Kidney glomerular epithelial cell (primary cell): ENCODE data around the gene PNMA6E.

Source experiments
- DNase-seq: peaks from one replicate; lab custom pipeline; 2025; lab: John Stamatoyannopoulos, UW

The PNMA6E gene

GRCh38 chrX:153384390-153384789 is 16.8 kb downstream of the PNMA6E start:
- no peak for DNase-seq

DNA sequence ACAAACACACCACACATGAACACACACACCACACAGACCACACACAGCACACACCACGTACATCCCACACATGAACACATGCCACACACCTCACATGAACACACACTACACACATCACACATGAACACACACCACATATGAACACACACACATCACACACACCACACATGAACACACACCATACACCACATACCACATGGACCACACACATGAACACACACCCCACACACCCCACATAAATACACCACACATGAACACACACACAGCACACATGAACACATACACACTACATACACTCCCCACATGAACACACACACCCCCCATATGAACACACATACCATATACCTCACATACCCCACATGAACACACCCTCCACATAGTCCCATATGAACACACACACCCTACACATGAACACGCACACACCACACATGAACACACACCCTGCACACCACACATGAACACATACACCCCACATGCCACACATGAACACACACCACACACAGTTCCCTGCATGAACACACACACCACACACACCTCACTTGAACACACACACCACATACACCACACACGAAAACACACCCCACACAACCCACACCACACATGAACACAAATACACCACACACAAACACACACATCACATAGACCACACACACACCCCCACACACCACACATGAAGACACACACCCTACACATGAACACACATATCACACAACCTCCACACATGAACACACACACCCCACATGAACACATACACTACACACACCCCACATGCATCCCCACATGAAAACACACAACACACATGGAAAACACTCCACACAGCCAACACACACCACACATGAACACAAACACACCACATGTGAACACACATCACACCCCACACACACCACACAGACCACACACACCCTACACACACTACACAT is 18.3 kb downstream of the PNMA6E start:
- DNase-seq = no peak

- peak; percentile 5 for DNase-seq
These were observed 19.2 kb downstream of the PNMA6E start for GRCh38 chrX:153381684-153382532.

DNA sequence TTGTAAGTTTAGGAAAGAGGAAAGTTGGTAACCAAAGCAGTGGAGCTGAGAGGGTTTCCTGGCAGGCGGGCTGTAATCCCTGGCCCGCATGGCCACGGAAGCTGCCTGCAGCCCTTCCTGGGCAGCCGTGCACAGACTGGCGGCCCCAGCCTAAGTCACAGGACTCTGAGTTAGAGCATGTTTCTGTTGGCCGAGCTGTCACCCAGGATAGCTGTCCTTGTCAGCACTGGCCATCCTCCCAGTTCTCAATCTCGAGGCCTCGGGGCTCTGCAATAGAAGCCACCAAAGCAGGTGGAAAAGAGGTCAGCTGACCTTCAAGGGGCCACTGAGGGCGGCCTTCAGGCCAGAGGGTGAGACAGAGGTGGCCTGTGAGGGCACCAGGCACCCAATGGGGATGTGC is 20.5 kb downstream of the PNMA6E start:
- no peak for DNase-seq

DNA sequence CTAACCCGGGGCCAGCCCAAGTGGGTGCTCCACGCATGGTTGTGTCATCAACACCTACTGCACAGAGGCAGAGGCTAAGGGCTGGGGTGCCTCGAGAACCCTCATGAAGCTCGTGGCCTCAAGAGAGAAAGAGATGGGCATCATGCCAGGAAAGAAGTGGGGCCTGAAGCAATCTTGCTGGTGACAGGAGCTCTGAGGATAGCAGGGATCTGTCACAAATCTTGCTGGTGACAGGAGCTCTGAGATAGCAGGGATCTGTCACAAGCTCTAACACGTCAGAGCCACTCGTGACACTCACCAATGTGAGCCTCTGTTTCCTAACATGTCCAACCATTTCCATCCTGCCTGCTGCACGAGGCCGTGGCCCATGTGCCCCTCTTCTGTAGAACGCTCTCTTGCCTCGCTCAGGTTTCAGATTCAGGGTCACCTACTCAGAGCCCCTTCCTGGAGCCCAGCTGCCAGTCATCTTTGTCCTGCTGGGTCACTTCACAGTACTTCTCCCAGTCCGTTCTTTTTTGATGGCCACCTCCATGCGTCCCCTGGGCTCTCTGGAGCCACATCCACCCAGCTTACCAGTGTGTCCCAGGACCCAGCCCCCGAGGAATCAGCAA is 21.1 kb downstream of the PNMA6E start:
- no peak for DNase-seq

DNA sequence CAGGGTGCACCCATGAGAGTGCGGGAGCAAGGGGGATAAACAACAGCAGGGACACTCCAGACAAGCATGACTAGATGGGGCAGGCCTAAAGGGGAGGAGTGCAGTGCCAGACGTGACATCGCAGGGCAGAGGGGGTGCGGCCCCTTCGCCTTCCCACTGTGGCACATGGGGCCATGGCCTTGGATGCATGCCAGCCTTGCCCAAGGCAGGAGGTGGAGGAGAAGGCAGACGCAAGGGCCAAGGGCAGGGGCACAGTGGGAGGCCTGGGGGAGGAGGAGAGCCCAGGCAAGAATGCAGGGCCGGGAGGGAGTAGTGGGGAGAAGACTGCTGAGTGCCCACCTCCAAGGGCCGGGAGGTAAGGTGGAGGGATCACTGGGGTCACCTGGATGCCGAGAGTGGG is 21.6 kb downstream of the PNMA6E start:
- DNase-seq = no peak

- DNase-seq = no peak
These were observed 22.5 kb downstream of the PNMA6E start for GRCh38 chrX:153378607-153379006.

- no peak for DNase-seq
These were observed 23.4 kb downstream of the PNMA6E start for GRCh38 chrX:153377727-153378126.

- DNase-seq = no peak
These were observed 25.6 kb downstream of the PNMA6E start for GRCh38 chrX:153375571-153375970.

DNA sequence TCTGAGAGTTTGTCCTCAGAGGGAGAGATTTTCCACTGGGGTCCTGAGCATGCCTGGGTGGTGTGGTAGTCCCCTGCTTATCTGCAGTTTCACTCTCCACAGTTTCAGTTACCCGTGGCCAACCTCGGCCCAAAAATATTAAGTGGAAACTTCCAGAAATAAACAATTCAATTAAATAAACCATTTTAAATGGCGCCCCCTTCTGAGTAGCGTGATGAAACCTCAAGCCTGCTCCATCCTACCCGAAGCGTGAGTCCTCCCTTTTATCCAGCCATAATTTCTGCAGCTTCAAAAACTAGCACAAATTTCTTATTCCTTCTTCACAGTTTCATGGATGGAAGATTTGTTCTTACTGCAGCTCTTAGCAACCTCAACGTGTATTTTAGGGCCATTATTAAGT is 26.7 kb downstream of the PNMA6E start:
- DNase-seq = no peak

- no peak for DNase-seq
These were observed 28.2 kb downstream of the PNMA6E start for GRCh38 chrX:153372949-153373348.

DNA sequence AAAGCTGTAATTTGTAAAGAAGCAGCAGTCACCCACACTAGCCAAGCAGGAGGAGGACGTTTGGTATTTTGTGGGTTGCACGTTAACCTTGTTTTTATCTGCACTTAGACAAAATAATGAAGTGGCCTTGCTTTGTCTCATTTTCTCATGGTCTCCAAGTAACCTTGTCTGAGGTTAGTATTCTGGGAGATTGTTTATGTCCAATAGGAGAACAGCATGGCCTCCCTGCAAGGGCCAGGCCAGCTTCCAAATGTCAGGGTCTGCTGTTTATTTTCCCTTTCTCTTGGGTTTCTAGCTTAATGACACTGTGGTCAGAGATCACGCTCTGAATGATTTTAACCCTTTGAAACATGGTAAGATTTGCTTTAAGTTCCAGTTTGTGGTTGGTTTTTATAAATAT is 29.9 kb downstream of the PNMA6E start:
- DNase-seq = no peak

DNA sequence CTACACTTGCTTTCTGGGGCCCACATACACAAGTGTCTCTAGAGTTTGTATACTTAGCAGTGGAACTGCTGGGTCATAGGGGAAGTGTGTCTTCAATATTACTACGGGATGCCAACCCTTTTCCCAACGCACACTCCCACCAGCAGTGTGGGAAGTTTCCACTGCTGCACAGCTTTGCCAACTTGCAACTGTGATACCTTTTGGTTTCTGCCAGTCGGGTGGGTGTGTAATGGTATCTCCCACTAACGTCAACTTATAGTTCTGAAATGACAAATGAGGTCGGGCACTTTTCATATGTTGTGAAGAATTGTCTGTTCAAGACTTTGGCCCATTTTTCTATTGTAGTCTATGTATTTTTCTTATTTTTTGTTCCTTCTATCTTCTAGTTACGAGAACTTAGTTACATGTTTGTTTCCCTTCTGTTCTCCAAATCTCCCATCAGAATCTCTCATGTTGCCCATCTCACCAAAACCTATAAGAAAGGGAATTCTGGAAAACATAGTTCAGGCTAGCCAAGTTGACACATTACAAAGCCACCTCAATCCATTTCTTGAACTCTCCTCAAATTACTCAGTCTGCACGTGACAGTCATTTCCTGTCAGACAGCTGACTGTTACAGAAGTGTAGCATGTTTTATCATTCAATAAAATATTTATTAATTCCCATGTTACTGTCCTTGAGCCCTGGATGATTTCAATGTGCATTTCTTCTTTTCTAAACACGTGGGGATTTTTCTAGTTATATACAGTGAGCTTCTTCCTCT is 30.7 kb downstream of the PNMA6E start:
- DNase-seq = no peak

DNA sequence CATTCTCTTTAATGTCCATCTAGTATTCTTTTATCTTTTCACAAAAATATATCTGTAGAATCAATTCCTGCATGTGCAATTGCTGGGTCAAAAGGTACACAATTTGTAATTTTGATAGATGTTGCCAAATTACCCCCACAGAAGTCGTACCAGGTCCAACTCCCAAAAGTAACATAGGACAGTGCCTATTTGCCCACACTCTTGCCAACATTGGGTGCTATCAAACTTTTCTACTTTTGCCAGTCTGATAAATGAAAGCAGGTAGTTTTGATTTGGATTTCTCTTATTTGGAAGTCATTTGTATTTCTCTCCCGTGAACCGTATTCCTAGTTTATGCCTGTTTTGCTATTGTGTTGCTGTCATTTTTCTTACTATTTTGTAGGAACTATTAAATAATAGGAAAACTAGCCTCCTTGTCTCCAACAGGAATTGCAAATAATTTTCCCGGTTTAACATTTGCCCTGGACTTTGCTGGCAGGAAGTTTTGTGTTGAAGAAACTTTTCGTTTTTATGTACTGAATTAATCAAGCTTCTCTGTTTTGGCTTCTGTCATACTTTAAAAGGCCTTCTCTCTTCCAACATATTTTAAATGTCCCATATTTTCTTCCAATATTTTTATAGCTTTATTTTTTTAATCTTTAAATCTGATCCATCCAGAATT is 34.1 kb downstream of the PNMA6E start:
- DNase-seq = no peak

- DNase-seq = no peak
These were observed 35.0 kb downstream of the PNMA6E start for GRCh38 chrX:153366119-153366518.

DNA sequence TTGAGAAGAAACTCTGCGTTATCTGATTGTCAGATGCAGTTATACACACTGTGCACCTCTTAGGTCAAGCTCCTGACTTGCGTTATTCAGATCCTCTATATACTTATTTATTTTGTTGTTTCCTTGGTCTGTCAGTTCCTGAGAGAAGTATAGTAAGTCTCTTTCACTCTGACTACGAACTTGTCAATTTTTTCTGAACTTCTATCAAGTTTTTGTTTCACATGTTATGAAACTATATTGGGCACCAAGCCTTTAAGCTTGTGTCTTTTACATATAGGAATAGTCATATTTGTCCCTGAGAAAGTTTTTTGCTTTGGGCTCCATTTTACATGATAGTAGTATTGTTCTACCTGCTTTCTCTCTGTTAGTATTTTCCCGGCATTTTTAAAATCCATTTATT is 35.5 kb downstream of the PNMA6E start:
- no peak for DNase-seq

- DNase-seq = no peak
These were observed 39.3 kb downstream of the PNMA6E start for GRCh38 chrX:153361781-153362397.

DNA sequence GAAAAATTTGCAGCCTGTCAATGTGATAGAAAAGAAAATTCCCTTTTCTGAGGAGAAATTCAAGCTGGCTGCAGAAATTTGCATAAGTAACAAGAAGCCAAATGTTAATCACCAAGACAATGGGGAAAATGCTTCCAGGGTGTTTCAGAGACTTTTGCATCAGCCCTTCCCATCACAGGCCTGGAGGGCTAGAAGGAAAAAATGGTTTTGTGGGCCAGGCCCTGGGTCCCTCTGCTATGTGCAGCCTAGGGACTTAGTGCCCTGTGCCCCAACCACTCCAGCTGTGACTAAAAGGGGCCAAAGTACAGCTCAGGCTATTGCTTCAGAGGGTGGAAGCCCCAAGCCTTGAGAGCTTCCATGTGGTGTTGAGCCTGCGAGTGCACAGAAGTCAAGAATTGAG is 43.3 kb downstream of the PNMA6E start:
- no peak for DNase-seq

GRCh38 chrX:153353416-153353815 is 47.7 kb downstream of the PNMA6E start:
- DNase-seq = no peak

- no peak for DNase-seq
These were observed 48.3 kb downstream of the PNMA6E start for GRCh38 chrX:153352858-153353257.

DNA sequence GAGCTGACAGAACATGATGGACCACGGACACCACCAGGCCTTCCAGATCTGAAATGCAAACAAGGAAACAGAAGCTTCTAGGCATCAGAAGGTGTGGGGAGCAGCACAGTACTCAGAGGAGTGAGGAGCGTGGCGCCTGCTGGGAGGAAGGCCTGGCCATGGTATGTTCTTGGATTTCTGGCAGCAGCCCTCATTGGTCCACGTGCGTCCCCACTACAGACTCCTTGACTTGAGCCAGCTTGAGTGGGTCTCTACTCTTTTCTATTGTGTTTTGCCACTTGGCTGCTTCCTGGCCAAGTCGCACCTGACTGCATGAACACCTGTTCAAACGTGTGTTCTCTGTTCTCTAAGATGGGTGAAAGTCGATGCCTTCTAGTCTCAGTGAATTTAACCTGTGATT is 49.2 kb downstream of the PNMA6E start:
- DNase-seq = no peak
